Middle frontal gyrus (tissue), 1 donor: ENCODE measurements around the gene ATP6V1B1.
"Not testable (repeated sequence)": the region's sequence is repeated elsewhere in the genome, so short reads cannot be mapped to it uniquely, and the experiment has no call there.

Experiments
- DNase-seq: peaks from one replicate; pipeline ENCODE4 v3.0.0-alpha.2; 2015; ENCODE audit warnings: low spot score; ENCODE audit errors: extremely low spot score

Gene ATP6V1B1

DNA sequence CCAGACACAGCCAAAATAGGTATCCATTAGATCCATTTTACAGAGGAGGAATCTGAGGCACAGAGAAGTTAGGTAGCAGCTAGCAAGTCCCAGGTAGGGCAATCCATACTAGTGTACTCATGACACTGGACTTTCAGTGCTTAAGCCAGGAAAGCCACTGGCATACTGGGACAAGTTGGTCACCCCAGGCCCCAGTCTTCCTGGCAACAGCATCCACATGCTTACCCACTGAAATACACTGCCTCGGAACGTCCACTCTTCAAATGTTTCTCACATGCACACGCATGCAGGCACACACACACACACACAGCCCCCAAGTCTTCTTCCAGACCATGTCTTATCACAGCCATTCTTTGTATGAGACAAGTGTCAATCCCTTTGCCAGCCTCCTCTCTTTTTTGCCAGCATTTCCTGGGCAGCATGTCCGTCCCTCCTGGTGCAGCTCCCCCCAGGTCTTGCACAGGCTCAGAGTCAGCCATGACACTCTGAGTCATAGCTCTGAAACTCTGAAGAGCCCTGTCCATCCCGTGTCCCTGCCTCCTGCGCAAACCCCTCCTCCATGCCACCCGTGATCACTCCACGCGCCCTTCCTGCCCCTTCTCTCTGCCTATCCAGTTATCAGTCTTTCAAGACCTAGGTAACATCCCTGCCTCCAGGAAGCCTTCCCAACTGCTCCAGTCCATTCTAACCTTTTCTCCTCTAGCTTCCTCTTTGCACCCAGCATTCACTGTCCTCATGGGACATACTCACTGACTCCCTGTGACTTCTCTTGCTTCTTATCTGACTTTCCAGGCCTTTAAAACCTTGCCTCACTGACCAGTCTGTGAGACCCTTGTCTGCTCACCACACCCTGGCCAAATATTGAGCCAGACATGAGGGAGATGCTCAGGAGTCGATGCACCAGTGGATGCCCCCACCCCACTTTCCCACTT is 69.8 kb downstream of the ATP6V1B1 start:
- DNase-seq, result no peak

DNA sequence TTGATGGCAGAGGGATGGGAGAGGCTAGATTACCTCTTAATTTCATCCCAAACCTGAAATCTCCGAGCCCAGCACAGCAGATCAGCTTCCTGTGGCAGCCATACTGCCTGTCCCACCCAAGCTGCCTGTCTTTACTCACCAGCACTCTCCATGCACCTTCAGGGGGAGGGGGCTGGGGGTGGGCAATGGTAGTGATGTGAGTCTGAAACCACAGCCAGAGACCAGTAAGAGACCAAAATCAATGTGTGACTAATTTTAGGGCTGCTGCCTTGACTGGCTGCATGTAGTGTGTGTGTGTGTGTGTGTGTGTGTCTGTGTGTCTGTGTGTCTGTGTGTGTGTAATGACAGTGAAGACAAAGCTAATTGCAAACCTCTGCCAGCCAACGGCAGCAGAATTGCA is 70.6 kb downstream of the ATP6V1B1 start:
- no peak for DNase-seq

- no peak for DNase-seq
These were observed 71.5 kb downstream of the ATP6V1B1 start for GRCh38 chr2:71006955-71007799.

DNA sequence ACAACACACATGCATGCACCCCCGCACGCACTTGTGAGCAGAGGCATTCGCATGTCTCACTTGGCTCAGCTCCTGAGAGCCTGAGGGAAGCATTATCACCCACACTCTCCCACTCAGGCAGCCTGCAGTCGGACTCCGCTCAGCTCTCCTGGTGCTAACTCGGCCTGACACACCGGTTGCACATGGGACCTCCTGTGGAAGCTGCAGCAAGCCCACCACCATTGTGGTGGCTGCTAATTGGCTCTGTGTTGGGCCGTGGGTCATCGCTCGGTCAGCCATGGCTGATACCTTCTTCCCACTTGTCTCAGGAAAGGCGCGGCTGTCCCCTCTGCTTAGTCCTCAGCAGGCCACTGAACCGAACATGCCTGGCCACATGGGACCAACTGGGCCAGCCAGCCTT is 72.6 kb downstream of the ATP6V1B1 start:
- DNase-seq, result no peak

- not testable (repeated sequence) for DNase-seq
These were observed 76.1 kb downstream of the ATP6V1B1 start for GRCh38 chr2:71011786-71012185.
